GM18508 (cell line): ENCODE measurements around the gene RNF227.
A peak's percentile ranks its signal among the peaks of the same experiment; 100 is the strongest.
"Not testable (repeated sequence)": the region's sequence is repeated elsewhere in the genome, so short reads cannot be mapped to it uniquely, and the experiment has no call there.

Experiments
- ATAC-seq: cut with Tn5 transposase; IDR thresholded peaks from one replicate; pipeline ENCODE4 v1.9.1; 2021; ENCODE audit warnings: moderate number of reproducible peaks; ENCODE audit not compliant: insufficient read depth, unreplicated experiment

Gene RNF227

DNA sequence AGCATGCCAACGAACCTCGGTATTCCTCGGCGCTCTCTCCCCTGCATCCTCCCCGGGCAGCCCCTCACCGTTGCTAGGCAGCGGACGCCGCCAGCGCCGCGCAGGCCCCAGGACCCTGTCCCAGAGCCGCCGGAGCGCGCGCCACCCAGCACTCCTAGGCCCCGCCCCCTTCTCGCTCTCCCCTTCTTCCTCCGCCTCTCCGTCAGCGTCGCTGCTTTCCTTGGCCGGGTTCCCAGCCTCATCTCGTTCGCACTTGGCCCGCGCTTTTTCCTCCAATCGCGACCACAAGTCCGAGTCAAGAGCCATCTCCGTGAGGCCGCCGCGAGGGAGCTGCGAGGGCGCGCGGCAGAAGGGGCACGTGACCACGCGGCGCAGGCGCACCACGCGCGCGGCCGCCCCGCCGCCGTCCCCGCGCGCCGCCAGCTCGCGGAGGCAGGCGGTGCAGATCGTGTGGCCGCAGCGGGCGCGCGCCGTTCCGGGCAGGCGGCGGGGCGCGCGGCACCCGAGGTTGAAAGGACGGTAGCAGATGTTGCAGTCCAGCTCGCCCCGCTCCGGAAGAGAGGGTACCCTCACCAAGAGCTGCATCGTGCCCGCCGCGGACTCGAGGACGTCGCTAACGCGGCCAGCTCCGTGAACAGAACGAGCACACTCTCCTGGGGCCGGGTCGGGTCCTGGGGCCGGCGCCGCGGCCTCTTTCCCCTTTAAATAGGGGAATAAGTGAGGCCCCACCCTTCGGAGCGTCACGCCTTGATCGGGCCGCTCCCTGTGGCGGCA is at the start of gene RNF227:
Gene RNF227 (minus strand): TSS at position 679 of the 774 bp plus-strand sequence. CDS start 94 bp downstream, at position 585.
- no peak for ATAC-seq

DNA sequence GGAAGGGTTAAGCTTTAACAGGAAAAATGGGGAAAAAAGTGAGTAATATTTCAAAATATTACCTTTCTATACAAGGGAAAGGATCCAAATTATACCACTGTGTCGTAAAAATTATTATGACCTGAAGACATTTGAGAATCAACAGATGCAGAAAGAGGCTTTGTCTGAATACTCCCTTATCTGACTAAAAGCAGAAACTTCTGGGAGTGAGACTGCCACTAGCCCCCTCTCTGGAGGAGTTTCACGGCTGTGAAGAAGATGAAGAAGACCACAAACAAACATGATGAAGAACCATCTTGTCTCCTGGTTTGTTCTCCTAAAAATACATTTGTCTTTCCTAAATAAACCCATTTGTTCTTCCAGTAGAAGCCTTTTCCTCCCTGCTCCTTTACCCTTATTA is 45.3 kb upstream of the RNF227 start:
- ATAC-seq = no peak

DNA sequence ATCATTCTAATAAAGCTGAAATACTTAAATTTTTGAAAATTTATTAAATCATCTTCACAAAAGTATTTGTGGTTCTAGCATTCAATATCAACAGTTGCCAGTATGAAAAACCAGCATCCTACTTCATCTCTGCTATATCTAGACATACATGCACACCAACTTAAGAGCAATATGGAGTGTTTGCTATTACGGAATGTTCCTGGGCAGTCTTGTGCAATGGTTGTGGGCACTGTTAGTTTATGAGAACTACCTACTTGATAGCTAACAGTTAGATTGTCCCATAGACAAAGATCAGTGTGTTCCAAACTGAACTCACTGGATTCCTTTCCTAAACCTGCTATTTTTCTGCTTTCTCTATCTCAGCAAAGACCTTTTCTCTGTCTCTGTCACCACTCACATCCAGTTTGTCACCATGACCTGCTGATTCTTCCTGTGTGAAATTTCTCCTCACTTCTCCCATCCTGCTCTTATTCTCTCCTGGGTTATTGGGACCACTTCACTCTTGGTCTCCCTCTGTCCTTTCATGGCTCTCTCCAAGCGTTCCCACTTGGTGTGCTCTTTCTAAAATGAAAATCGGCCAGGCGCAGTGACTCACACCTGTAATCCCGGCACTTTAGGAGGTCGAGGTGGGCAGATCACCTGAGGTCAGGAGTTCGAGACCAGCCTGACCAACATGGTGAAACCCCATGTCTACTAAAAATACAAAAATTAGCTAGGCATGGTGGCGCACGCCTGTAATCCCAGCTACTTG is 43.6 kb upstream of the RNF227 start:
- no peak for ATAC-seq

DNA sequence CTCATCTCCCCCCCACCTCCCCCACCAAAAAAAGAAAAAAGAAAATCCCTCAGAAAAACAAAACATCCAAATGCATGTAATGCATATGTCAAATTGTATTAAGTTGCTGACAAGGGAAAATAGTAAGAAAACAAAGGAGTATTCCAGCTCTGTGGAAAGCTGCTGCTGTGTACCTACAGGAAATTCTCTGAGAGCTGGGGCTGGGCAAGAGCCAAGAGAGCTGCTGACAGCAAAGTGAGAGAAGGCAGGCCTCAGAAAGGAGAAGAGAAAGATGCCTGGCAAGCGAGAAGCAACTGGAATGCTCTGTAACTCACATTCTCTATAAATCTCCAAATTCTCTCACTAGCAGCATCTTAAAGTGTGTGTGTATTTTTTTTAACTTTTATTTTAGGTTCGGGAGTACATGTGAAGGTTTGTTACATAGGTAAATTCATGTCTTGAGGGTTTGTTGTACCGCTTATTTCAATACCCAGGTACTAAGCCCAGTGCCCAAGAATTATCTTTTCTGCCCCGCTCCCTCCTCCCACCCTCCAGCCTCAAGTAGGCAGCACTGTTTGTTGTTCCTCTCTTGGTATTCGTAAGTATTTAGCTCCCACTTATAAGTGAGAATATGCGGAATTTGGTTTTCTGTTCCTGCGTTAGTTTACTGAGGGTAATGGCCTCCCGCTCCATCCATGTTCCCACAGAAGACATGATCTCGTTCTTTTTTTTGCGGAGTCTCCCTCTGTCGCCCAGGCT is 40.3 kb upstream of the RNF227 start:
- ATAC-seq = no peak

DNA sequence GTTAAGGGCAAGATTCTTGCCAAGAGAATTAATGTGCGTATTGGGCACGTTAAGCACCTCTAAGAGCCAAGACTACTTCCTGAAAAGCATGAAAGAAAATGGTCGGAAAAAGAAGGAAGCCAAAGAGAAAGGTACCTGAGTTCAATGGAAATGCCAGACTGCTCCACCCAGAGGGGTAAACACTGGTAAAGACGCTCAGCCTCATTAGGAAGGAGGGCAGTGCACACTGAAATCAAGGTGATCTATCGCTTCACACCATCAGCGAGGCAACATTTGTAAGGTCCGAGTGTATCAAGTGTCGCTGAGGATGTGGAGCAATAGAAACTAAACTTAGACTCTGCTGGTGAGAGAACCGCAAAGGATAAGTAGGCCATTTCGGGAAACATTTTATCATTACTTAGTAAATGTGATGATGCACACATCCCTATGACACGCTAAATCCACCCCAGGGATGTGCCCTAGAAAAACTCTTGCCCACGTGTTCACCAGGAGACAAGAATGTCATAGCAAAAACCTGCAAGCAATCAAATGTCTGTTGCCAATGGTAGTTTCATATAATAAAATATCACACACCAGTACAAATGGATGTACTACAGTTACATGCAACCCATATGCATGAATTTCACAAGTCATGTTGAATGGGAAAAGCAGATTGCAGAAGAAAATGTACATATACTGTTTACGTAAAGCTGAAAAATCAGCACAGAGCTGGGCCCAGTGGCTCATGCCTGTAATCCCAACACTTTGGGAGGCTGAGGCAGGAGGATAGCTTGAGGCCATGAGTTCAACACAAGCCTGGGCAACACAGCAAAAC is 39.5 kb upstream of the RNF227 start:
- ATAC-seq = no peak

DNA sequence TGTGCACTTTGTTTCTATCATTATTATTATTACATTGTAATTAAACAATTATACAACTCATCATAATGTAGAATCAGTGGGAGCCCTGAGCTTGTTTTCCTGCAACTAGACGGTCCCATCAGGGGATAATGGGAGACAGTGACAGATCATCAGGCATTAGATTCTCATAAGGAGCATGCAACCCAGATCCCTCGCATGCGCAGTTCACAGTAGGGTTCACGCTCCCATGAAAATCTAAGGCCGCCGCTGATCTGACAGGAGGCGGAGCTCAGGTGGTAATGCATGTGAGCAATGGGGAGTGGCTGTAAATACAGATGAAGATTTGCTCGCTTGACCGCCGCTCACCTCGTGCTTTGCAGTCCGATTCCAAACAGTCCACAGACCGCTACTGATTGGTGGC is 37.2 kb upstream of the RNF227 start:
- ATAC-seq = not testable (repeated sequence)

DNA sequence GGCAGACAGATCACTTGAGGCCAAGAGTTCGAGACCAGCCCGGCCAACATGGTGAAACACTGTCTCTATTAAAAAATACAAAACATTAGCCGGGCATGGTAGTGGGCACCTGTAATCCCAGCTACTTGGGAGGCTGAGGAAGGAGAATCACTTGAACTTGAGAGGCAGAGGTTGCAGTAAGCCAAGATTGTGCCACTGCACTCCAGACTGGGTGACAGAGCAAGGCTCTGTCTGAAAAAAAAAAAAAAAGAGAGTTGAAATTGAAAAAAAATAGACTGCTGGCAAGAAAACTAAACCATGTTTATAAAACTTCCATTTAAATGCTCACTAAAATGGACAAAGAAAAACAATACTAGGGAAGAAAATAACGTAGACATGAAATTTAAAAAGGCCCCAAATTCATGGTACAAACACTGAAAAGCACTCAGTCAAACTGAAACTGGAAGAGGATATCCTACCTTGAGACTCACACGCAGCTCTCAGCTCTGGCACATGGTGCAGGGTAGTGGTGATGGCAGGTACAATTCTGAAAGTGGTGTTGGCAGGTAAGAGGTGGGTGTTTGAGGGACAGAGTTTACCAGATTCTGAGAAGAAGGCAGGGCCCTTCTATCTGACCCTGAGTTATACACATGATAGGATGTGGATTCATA is 35.2 kb upstream of the RNF227 start:
- ATAC-seq = no peak

DNA sequence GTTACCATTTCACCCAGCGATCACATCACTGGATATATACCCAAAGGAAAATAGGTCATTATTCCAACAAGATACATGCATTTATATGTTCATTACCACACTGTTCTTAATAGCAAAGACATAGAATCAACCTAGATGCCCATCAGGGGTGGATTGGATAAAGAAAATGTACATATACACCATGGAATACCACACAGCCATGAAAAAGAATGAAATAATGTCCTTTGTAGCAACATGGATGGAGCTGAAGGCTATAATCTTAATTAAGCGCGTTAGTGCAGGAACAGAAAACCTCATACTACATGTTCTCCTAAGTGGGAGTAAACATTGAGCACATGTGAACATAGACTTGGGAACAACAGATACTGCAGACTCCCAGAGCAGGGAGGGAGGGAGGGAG is 34.5 kb upstream of the RNF227 start:
- ATAC-seq = no peak

DNA sequence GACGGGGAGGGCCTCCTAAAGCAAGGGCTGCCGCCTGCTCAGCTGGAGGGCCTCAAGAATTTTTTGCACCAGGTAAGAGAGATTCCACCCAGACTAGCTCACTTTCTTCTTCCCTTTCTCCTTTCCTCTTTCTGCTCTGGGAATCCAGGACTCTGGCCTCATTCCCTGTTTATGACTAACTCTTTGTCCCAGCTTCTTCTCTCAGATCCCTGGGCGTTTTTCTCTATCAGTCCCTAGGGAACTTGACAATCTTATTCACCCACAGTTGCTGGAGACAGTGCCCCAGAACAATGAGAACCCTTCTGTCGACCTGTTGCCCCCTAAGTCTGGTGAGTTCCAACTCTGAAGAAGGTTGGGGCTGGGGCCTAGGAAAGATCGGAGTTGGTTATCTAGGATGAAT is 31.6 kb upstream of the RNF227 start:
- ATAC-seq = no peak

DNA sequence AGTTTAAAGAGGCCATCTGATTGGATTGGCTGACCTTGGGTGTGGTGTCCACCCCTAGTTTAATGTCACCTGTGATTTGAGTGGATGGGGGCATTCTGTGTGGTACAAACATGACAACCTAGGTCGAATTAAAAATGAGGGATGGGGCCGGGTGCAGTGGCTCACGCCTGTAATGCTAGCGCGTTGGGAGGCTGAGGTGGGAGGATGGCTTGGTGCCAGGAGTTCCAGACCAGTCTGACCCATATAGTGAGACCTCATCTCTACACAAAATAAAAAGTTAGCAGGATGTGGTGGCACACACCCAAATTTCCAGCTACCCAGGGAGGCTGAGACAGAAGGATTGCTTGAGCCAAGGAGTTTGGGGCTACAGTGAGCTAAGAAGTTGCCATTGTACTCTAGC is 30.4 kb upstream of the RNF227 start:
- no peak for ATAC-seq

DNA sequence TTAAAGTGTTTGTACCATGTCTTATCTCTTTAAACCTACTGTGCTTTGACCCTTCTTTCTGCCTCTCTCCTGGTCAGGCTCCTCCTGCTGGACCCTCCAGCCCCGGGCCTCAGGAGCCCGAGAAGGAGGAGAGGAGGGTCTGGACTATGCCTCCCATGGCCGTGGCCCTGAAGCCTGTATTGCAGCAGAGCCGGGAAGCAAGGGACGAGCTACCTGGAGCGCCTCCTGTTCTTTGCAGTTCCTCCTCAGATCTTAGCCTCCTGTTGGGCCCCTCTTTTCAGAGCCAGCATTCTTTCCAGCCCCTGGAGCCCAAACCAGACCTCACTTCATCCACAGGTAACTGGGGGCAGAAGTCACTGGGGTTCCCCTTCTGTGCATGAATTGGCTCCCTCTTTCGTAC is 29.6 kb upstream of the RNF227 start:
- no peak for ATAC-seq

DNA sequence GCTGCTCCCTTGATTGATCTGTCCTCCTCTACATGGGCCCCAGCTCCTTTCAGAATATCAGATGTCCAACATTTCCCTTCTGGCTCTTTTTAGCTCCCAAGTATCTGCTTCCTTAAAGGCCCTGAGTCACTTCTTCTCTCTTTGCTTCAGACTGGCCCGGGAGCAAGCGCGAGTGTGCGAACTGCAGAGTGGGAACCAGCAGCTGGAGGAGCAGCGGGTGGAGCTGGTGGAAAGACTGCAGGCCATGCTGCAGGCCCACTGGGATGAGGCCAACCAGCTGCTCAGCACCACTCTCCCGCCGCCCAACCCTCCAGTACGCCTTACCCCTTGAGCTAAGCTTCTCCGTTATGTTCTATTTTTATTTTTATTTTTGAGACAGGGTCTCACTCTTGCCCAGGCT is 28.2 kb upstream of the RNF227 start:
- ATAC-seq = no peak

DNA sequence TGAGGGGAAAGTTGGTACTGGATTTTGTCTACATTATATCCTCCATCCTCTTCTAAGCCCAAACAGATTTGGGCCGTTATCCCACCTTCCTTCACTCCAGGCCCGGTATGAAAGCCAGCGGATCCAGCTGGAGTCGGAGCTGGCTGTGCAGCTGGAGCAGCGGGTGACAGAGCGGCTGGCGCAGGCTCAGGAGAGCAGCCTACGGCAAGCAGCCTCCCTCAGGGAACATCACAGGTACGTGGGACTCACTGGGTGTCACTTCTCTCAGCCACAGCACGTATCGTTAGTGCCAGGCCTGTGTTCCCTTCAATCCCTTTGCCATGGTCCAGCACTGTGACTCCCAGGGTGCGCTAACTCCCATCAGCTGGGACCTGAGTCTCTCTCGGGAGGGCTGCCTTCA is 27.2 kb upstream of the RNF227 start:
- ATAC-seq = no peak

DNA sequence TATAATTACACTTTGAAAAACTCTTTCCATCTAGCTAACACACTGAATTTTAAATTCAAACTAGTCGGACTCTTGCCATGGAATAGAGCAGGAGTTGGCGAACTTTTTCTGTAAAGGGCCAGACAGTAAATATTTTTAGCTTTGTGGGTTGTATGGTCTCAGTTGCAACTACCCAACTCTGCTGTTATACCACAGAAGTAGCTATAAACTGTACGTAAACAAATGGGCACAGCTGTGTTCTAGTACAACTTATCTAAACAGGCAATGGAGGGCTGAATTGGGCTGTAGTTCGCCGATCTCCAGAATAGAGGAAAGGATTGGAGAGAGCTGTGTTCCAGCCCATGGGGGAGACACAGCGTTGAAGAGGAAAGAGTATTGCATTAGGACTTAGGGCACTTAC is 24.7 kb upstream of the RNF227 start:
- no peak for ATAC-seq

DNA sequence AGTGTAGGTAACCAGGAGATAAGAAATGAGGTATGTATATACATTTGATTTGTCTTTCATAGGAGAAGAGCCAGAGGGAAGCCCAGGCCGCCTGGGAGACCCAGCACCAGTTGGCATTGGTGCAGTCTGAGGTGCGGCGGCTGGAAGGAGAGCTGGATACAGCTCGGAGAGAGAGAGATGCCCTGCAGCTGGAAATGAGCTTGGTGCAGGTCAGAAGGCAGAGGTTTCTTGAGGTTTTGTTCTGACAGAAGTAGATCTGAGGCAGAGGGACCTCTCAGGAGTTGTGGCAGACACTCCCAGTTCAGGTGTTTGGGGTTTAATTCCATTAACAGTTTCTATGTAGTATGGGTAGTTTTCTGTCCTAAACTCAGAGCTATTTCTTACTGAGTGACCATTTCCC is 23.9 kb upstream of the RNF227 start:
- ATAC-seq = no peak

DNA sequence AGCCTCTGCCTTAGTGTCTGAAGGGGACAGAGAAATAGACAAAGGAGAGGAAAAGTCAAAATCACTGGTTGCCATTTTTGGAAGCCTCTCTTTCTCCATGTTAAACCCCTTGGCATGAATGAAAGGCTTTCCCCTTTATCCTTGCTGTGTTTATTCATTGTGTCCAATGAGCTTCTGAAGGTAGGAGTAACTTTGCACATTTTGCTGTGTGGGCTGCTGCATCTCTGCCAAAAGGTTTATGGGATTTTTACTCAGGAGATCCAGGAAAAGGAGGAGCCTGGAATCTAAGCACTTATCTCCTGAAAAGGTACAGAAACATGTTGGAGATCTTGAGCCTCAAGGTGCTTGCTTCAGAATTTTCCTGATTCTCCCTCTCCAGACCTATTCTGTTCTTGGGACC is 19.8 kb upstream of the RNF227 start:
- no peak for ATAC-seq

DNA sequence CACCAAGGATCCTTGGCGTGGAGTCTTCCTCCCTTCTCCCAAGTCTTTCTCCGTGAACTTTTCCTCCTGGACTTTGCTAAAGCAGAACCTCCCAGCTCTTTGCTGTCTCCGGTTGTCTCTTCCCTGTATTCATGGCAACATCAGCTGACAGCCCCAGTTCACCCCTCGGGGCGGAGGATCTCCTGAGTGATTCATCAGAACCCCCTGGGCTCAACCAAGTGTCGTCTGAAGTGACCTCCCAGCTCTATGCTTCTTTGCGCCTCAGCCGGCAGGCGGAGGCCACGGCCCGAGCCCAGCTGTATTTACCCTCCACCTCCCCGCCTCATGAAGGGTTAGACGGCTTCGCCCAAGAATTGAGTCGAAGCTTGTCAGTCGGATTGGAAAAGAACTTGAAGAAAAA is 16.9 kb upstream of the RNF227 start:
- ATAC-seq = no peak

DNA sequence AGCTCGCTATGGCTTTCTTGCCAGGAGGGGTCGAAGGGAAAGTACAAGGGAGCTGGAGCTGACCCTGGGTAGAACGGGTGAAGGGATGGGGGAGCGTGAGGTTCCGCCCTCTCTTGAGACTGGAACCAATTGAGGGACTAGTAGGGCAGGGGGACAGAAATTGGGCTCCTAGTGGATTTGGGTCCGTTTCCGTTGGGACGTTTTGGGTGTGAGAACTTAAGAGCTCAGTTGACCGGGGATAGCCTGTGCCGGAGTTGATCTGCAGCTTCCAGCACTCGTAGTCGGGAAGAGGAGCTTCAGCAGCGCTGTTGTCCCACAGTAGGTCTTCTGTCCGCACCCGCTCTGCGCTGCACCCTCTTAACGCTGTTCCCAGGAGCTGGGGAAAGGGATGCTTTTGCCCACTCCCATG is 16.4 kb upstream of the RNF227 start:
- no peak for ATAC-seq

DNA sequence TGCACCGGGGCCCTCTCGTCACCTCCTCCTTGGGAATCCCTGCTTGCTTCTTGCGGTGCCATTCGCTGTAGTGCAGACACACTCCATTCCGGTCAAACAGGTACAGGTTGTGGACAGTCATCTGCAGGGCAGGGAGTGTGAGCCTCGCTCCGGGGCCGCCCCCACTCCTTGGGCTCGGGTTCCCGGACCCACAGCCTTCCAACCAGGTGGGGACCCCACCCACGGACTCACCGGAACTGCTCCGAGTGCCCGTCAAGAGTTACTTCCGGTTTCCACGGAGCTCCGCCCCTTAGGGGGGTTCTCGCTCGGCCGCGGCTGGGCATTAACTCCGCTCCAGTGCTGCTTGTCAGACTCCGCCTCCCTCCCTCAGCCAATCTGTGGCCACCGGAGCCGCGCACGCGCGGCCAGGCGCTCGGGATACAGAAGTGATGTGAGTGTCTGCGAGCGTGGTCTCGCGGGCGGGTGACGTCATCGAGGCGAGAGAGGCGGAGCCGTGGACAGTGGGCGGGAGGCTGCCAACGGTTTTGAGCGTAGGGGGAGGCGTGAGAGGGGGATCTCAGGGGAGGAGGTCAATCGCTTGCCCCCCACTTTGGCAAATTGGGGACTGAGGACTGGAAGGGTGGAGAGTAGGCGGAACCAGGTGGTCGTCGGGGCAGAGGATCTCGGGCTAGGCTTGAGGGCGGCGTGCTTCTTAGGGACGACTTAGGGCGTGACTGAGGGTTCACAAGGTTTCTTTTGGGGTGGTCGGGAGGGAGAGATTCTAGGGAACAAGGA is 15.8 kb upstream of the RNF227 start, which contains the start of the genes CNTROB and TRAPPC1:
Gene CNTROB (plus strand): TSS at position 498 of the 774 bp plus-strand sequence. CDS start 874 bp downstream, outside the sequence.
Gene TRAPPC1 (minus strand): TSS at position 238 of the 774 bp plus-strand sequence. CDS start 117 bp downstream, at position 121.
- ATAC-seq = peak; percentile 71
